Endodermal cell (in vitro differentiated cells): ENCODE measurements around the gene FAM168A. TPM values are rescaled to one million over a fixed set of nuclear protein-coding genes. Genes with fewer than 3 reads are reported as not detected.

Source experiments
- DNase-seq: peaks from one replicate; pipeline ENCODE4 v3.0.0-alpha.2; 2017
- H3K27ac ChIP-seq: 2 replicates; pipeline ENCODE4 v1.5.1; 2013; ENCODE audit warnings: mild to moderate bottlenecking, low read depth, low read length, moderate library complexity
- H3K27me3 ChIP-seq: 2 replicates; pipeline ENCODE4 v1.6.1; 2013; ENCODE audit warnings: mild to moderate bottlenecking, low read length, moderate library complexity; ENCODE audit not compliant: insufficient read depth, control insufficient read depth, poor library complexity, severe bottlenecking
- H3K36me3 ChIP-seq: 2 replicates; pipeline ENCODE4 v1.7.0; 2013; ENCODE audit warnings: mild to moderate bottlenecking, low read length, moderate library complexity; ENCODE audit not compliant: control insufficient read depth, insufficient read depth
- H3K4me1 ChIP-seq: one replicate; pipeline ENCODE4 v1.7.0; 2013; ENCODE audit warnings: low read length; ENCODE audit not compliant: control insufficient read depth, insufficient read depth
- H3K4me3 ChIP-seq: 2 replicates; pipeline ENCODE4 v1.5.1; 2013; ENCODE audit warnings: mild to moderate bottlenecking, low read length, moderate library complexity
- H3K9ac ChIP-seq: 2 replicates; pipeline ENCODE4 v1.6.1; 2013; ENCODE audit warnings: mild to moderate bottlenecking, low read length, moderate library complexity; ENCODE audit not compliant: poor library complexity, severe bottlenecking; ENCODE audit errors: extremely low read depth
- H3K9me3 ChIP-seq: 2 replicates; pipeline ENCODE4 v1.6.1; 2013; ENCODE audit warnings: mild to moderate bottlenecking, low read length, moderate library complexity; ENCODE audit not compliant: control insufficient read depth
- H3K27ac Mint-ChIP-seq: 2 replicates; pipeline ENCODE4 v1.8.0; 2020; ENCODE audit warnings: mixed read lengths
- H3K27me3 Mint-ChIP-seq: 2 replicates; pipeline ENCODE4 v1.8.0; 2021; ENCODE audit warnings: mild to moderate bottlenecking, mixed read lengths; ENCODE audit not compliant: insufficient read depth
- H3K36me3 Mint-ChIP-seq: 2 replicates; pipeline ENCODE4 v1.8.0; 2020; ENCODE audit warnings: low read depth, mixed read lengths
- H3K4me1 Mint-ChIP-seq: 2 replicates; pipeline ENCODE4 v1.8.0; 2020; ENCODE audit warnings: mixed read lengths
- H3K4me3 Mint-ChIP-seq: 2 replicates; pipeline ENCODE4 v1.8.0; 2020; ENCODE audit warnings: mild to moderate bottlenecking, moderate library complexity, mixed read lengths
- H3K9me3 Mint-ChIP-seq: 2 replicates; pipeline ENCODE4 v1.8.0; 2020; ENCODE audit warnings: mild to moderate bottlenecking, mixed read lengths
- WGBS, 2 experiments: methylation state at CpG; one replicate each; pipeline versions ENCODE4 v1.1.5 to v1.1.7; 2013; ENCODE audit warnings: missing lambda C conversion rate in 2 of 2, mixed read lengths in 1 of 2; ENCODE audit not compliant: insufficient coverage in 1 of 2, insufficient read length in 1 of 2; 5-methylcytosine and 5-hydroxymethylcytosine counted together
- total RNA-seq, 2 donors: library from RNA; stranded (reverse); fragmentation: NEBNext Ultra II Directional in 1 of 2; extraction: Animal tissue kit (Norgen Biotek cat#: 25700) in 1 of 2; gene quantifications; 2 replicates in 1 of 2; 3 replicates in 1 of 2; pipeline ENCODE4 v1.2.1, GENCODE V29; 2021
- TF ChIP-seq, protein P1 (sequence below): fragments of 200-600 bp; sonication (generic); conservative IDR thresholded peaks from 2 replicates; pipeline ENCODE4 v1.5.0; 2021; ENCODE audit warnings: antibody characterized with exemption, mild to moderate bottlenecking

FAM168A gene
- total RNA-seq, 2 donors from 2014 or later = 27.4 to 31.6 TPM

DNA sequence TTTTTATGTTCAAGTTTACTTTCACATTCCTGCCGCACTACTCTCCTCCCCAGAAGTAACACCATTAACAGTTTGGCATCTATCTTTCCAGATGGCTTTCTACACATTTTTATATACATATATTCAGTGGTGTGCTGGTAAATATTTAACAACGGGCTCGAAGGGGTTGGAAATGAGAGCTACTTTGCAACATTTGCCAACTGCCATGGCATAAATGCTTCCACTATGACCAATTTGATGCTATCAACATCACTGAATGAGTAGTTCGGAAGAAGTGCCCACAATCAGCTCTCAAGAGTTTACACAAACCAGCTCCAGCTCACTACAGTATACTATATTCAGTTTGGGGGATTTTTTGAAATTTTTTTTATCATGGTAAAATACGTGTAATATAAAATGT lies 166.5 kb downstream of the FAM168A start:
- no peaks in the 10 kb centered on the region for H3K4me1 ChIP-seq
- H3K4me1 Mint-ChIP-seq = peaks cover 18% of the 10 kb centered on the region
- no peaks in the 10 kb centered on the region for H3K27me3 ChIP-seq
- H3K36me3 ChIP-seq = peaks cover 7% of the 10 kb centered on the region
- H3K4me3 Mint-ChIP-seq = no peak overlapping the region
- no peaks in the 10 kb centered on the region for H3K27me3 Mint-ChIP-seq
- no peak overlapping the region for H3K4me3 ChIP-seq
- 100% methylated on average over 1 to 5 of the region's 5 CpGs for WGBS, 2 experiments
- TF ChIP-seq, protein P1, sequence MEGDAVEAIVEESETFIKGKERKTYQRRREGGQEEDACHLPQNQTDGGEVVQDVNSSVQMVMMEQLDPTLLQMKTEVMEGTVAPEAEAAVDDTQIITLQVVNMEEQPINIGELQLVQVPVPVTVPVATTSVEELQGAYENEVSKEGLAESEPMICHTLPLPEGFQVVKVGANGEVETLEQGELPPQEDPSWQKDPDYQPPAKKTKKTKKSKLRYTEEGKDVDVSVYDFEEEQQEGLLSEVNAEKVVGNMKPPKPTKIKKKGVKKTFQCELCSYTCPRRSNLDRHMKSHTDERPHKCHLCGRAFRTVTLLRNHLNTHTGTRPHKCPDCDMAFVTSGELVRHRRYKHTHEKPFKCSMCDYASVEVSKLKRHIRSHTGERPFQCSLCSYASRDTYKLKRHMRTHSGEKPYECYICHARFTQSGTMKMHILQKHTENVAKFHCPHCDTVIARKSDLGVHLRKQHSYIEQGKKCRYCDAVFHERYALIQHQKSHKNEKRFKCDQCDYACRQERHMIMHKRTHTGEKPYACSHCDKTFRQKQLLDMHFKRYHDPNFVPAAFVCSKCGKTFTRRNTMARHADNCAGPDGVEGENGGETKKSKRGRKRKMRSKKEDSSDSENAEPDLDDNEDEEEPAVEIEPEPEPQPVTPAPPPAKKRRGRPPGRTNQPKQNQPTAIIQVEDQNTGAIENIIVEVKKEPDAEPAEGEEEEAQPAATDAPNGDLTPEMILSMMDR = no peak
- no peaks in the 10 kb centered on the region for H3K9me3 Mint-ChIP-seq
- peaks cover 3% of the 10 kb centered on the region for H3K36me3 Mint-ChIP-seq
- no peaks in the 10 kb centered on the region for H3K9me3 ChIP-seq
- no peak overlapping the region for H3K9ac ChIP-seq
- DNase-seq = no peak
- H3K27ac Mint-ChIP-seq = no peak overlapping the region
- no peak overlapping the region for H3K27ac ChIP-seq

DNA sequence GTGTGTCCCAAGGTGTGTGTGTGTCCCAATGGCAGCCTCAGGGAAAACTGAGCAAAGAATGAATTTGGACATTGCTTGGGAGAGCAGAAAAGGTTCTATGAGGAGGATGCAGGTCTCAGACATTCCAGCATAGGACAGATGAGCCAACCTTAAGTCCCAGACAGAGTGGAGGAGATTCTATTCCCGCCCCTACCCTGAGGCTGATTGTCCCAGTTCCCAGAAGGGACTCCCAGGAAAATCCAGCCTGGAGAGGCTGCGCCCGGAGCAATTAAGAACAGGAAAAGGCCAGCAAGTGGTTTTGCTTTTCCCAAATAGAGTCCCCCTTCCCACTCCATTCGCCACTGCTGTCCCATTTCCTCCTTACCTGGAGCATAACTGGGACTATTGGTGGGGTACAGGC lies 167.6 kb downstream of the FAM168A start:
- Histone ChIP-seq H3K4me3 (no peak overlapping the region), H3K27me3 (no peaks in the 10 kb centered on the region), H3K4me1 (no peaks in the 10 kb centered on the region), H3K9me3 (no peaks in the 10 kb centered on the region), H3K9ac (no peak overlapping the region), H3K27ac (no peak overlapping the region), H3K36me3 (peaks cover 7% of the 10 kb centered on the region)
- H3K27ac Mint-ChIP-seq = no peak overlapping the region
- H3K4me1 Mint-ChIP-seq = peaks cover 11% of the 10 kb centered on the region
- DNase-seq = peak; percentile 31
- 80 to 92% methylated on average over 3 to 4 of the region's 4 CpGs for WGBS, 2 experiments
- no peaks in the 10 kb centered on the region for H3K27me3 Mint-ChIP-seq
- no peak overlapping the region for H3K4me3 Mint-ChIP-seq
- H3K36me3 Mint-ChIP-seq = peaks cover 3% of the 10 kb centered on the region
- H3K9me3 Mint-ChIP-seq = no peaks in the 10 kb centered on the region
- TF ChIP-seq, protein P1 = no peak

DNA sequence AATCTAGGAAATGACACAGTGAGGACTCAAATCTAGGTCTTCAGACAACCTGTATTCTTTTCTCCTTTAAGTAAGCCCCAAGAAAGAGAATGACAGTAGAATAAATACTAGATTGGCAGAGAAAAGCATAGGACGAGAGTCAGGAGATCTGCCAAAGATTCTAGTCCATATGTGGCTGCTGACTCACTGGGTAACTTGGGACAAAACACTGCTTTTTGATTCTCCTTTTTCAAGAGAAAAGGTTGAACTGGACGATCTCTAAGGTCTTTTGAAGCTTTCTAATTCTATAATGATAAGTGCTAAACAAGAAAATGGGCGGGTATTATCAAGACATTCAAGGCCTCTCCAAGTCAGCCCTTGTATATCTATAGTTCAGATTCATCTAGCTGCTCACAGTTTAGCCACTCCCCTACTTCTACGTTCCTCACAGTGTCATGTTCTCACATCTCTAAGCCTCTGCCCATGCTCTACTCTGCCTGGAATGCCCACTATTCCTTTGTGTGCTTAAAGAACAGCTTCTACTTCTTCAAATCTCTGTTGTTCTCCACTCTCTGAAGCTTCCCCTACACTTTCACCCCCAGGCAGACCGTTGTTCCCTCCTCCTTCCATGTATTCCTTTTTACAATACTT lies 168.7 kb downstream of the FAM168A start:
- 87 to 91% methylated on average over 5 of the region's 5 CpGs for WGBS, 2 experiments
- Histone ChIP-seq H3K4me1 (no peaks in the 10 kb centered on the region), H3K27ac (no peak overlapping the region), H3K9ac (no peak overlapping the region), H3K9me3 (no peaks in the 10 kb centered on the region), H3K27me3 (no peaks in the 10 kb centered on the region), H3K4me3 (no peak overlapping the region), H3K36me3 (peaks cover 7% of the 10 kb centered on the region)
- DNase-seq = peak; percentile 26
- Mint-ChIP-seq H3K9me3 (no peaks in the 10 kb centered on the region), H3K27ac (no peak overlapping the region), H3K4me3 (no peak overlapping the region), H3K27me3 (no peaks in the 10 kb centered on the region), H3K36me3 (peaks cover 3% of the 10 kb centered on the region), H3K4me1 (peaks cover 6% of the 10 kb centered on the region)
- TF ChIP-seq, protein P1 = no peak
